Neuron (in vitro differentiated cells): ENCODE measurements around the gene EFCAB11.

ENCODE experiments used
- H2AFZ ChIP-seq: one replicate; pipeline ENCODE4 v1.6.1; 2013; ENCODE audit warnings: low read depth, mild to moderate bottlenecking, inconsistent platforms, low read length, moderate library complexity
- H3K27me3 ChIP-seq: one replicate; pipeline ENCODE4 v1.6.1; 2013; ENCODE audit warnings: low read length; ENCODE audit not compliant: insufficient read depth
- H3K36me3 ChIP-seq: one replicate; pipeline ENCODE4 v1.6.1; 2013; ENCODE audit warnings: low read length; ENCODE audit not compliant: insufficient read depth
- H3K4me1 ChIP-seq: one replicate; pipeline ENCODE4 v1.6.1; 2013; ENCODE audit warnings: low read length; ENCODE audit not compliant: insufficient read depth
- H3K4me3 ChIP-seq: 2 replicates; pipeline ENCODE4 v1.5.1; 2013; ENCODE audit warnings: mild to moderate bottlenecking, low read length, moderate library complexity
- H3K9me3 ChIP-seq: one replicate; pipeline ENCODE4 v1.6.1; 2013; ENCODE audit warnings: low read length

Gene EFCAB11

GRCh38 chr14:89748004-89748403, 206.5 kb downstream of the EFCAB11 start:
- H3K4me3 ChIP-seq: no peak overlapping the region
- no peaks in the 10 kb centered on the region for H3K27me3 ChIP-seq
- no peaks in the 10 kb centered on the region for H3K9me3 ChIP-seq
- H3K36me3 ChIP-seq: no peaks in the 10 kb centered on the region
- H2AFZ ChIP-seq: no peak overlapping the region
- no peaks in the 10 kb centered on the region for H3K4me1 ChIP-seq

- no peaks in the 10 kb centered on the region for H3K27me3 ChIP-seq
- H3K4me1 ChIP-seq: no peaks in the 10 kb centered on the region
- H2AFZ ChIP-seq: no peak overlapping the region
- H3K36me3 ChIP-seq: no peaks in the 10 kb centered on the region
- peaks cover 1% of the 10 kb centered on the region for H3K9me3 ChIP-seq
- no peak overlapping the region for H3K4me3 ChIP-seq
These were observed 207.4 kb downstream of the EFCAB11 start for GRCh38 chr14:89747126-89747525.

- no peaks in the 10 kb centered on the region for H3K36me3 ChIP-seq
- no peak overlapping the region for H3K4me3 ChIP-seq
- H2AFZ ChIP-seq: no peak overlapping the region
- no peaks in the 10 kb centered on the region for H3K4me1 ChIP-seq
- peaks cover 2% of the 10 kb centered on the region for H3K9me3 ChIP-seq
- no peaks in the 10 kb centered on the region for H3K27me3 ChIP-seq
These were observed 207.9 kb downstream of the EFCAB11 start for GRCh38 chr14:89746654-89747053.

GRCh38 chr14:89746135-89746534, 208.4 kb downstream of the EFCAB11 start:
- Histone ChIP-seq H3K9me3 (peaks cover 2% of the 10 kb centered on the region), H3K27me3 (no peaks in the 10 kb centered on the region), H3K4me3 (no peak overlapping the region)

More at GRCh38 chr14:89746135-89746534, 208.4 kb downstream of the EFCAB11 start:
- H3K36me3 ChIP-seq: no peaks in the 10 kb centered on the region
- no peak overlapping the region for H2AFZ ChIP-seq
- no peaks in the 10 kb centered on the region for H3K4me1 ChIP-seq
